Neural progenitor cell (in vitro differentiated cells): Measurements from ENCODE around the gene MED25. TPM values are rescaled to one million over a fixed set of nuclear protein-coding genes. Genes with fewer than 3 reads are reported as not detected.

ENCODE experiments used
- DNase-seq: peaks from one replicate; pipeline ENCODE4 v3.0.0-alpha.2; 2016; ENCODE audit warnings: low spot score
- H2AFZ ChIP-seq: fragments of 200-600 bp; sonication (generic); replicated peaks from 2 replicates; pipeline ENCODE4 v1.6.1; 2016; ENCODE audit warnings: antibody characterized with exemption
- H3F3A ChIP-seq: fragments of 200-600 bp; sonication (generic); 2 replicates; pipeline ENCODE4 v1.6.1; 2016; ENCODE audit warnings: antibody characterized with exemption, low read depth
- H3K27ac ChIP-seq: fragments of 200-600 bp; sonication (generic); 2 replicates; pipeline ENCODE4 v1.5.1; 2016; ENCODE audit warnings: mild to moderate bottlenecking
- H3K27me3 ChIP-seq: fragments of 200-600 bp; sonication (generic); 2 replicates; pipeline ENCODE4 v1.6.1; 2016; ENCODE audit warnings: mild to moderate bottlenecking, moderate library complexity
- H3K36me3 ChIP-seq: fragments of 200-600 bp; sonication (generic); 2 replicates; pipeline ENCODE4 v1.5.1; 2016
- H3K4me1 ChIP-seq: fragments of 200-600 bp; sonication (generic); 2 replicates; pipeline ENCODE4 v1.6.1; 2016; ENCODE audit warnings: mixed run types
- H3K4me2 ChIP-seq: fragments of 200-600 bp; sonication (generic); 2 replicates; pipeline ENCODE4 v1.6.1; 2016
- H3K4me3 ChIP-seq: fragments of 200-600 bp; sonication (generic); 2 replicates; pipeline ENCODE4 v1.5.1; 2016
- H3K79me2 ChIP-seq: fragments of 200-600 bp; sonication (generic); 2 replicates; pipeline ENCODE4 v1.6.1; 2016; ENCODE audit warnings: low read depth
- H3K9ac ChIP-seq: fragments of 200-600 bp; sonication (generic); 2 replicates; pipeline ENCODE4 v1.6.1; 2016
- H3K9me3 ChIP-seq: fragments of 200-600 bp; sonication (generic); 2 replicates; pipeline ENCODE4 v1.5.1; 2016; ENCODE audit warnings: low read depth
- H4K20me1 ChIP-seq: fragments of 200-600 bp; sonication (generic); 2 replicates; pipeline ENCODE4 v1.6.1; 2016; ENCODE audit warnings: low read depth
- H3K27ac Mint-ChIP-seq: 3 replicates; pipeline ENCODE4 v1.8.0; 2021; ENCODE audit warnings: mixed read lengths
- H3K27me3 Mint-ChIP-seq: 2 replicates; pipeline ENCODE4 v1.8.0; 2022; ENCODE audit warnings: low read depth, mild to moderate bottlenecking, inconsistent platforms, moderate library complexity, mixed read lengths; ENCODE audit not compliant: insufficient read depth
- H3K36me3 Mint-ChIP-seq: 3 replicates; pipeline ENCODE4 v1.8.0; 2021; ENCODE audit warnings: mixed read lengths
- H3K4me1 Mint-ChIP-seq: 3 replicates; pipeline ENCODE4 v1.8.0; 2021; ENCODE audit warnings: mixed read lengths
- H3K4me3 Mint-ChIP-seq: 3 replicates; pipeline ENCODE4 v1.8.0; 2021; ENCODE audit warnings: mild to moderate bottlenecking, moderate library complexity, mixed read lengths
- H3K9me3 Mint-ChIP-seq: 3 replicates; pipeline ENCODE4 v1.8.0; 2020; ENCODE audit warnings: mixed read lengths
- CTCF ChIP-seq: fragments of 200-600 bp; sonication (generic); IDR thresholded peaks from 2 replicates; pipeline ENCODE4 v1.5.1; 2017; ENCODE audit warnings: antibody characterized with exemption, mild to moderate bottlenecking
- EZH2 ChIP-seq: fragments of 200-600 bp; sonication (generic); IDR thresholded peaks from 2 replicates; pipeline ENCODE4 v1.6.1; 2017; ENCODE audit warnings: antibody characterized with exemption, mild to moderate bottlenecking, moderate library complexity
- EZH2phosphoT487 ChIP-seq: fragments of 200-600 bp; sonication (generic); IDR thresholded peaks from 2 replicates; pipeline ENCODE4 v1.6.1; 2017; ENCODE audit warnings: antibody characterized with exemption
- total RNA-seq: library from RNA; depleted of rRNA; stranded (reverse); fragments of >200 nt; gene quantifications from 2 replicates; pipeline ENCODE4 v1.2.3, GENCODE V29; 2015; ENCODE audit warnings: low replicate concordance

The MED25 gene
- total RNA-seq, 1 donor from 2014 or later: 44.9 TPM

- Histone ChIP-seq H3K9ac (no peak overlapping the region), H3K4me2 (no peak overlapping the region), H3K27ac (no peak overlapping the region), H3K4me1 (peaks cover 18% of the 10 kb centered on the region), H2AFZ (no peak overlapping the region), H3K36me3 (no peaks in the 10 kb centered on the region), H3K4me3 (no peak overlapping the region), H3F3A (peaks cover 43% of the 10 kb centered on the region), H3K79me2 (no peaks in the 10 kb centered on the region), H3K27me3 (no peaks in the 10 kb centered on the region), H4K20me1 (peaks cover 11% of the 10 kb centered on the region), H3K9me3 (no peaks in the 10 kb centered on the region)
- peak overlapping the region; percentile 6 for H3K27ac Mint-ChIP-seq
- peak overlapping the region; percentile 2 for H3K4me3 Mint-ChIP-seq
- H3K27me3 Mint-ChIP-seq: peaks cover 7% of the 10 kb centered on the region
- TF ChIP-seq EZH2 (no peak), EZH2phosphoT487 (no peak), CTCF (no peak)
- no peaks in the 10 kb centered on the region for H3K9me3 Mint-ChIP-seq
- DNase-seq: no peak
- H3K36me3 Mint-ChIP-seq: peaks cover 10% of the 10 kb centered on the region
- peaks cover 27% of the 10 kb centered on the region for H3K4me1 Mint-ChIP-seq
Observed at GRCh38 chr19:49805822-49806619, 12.1 kb upstream of the MED25 start.

GRCh38 chr19:49806620-49806959 is 11.5 kb upstream of the MED25 start:
- peaks cover 43% of the 10 kb centered on the region for H3F3A ChIP-seq
- H3K9me3 ChIP-seq: no peaks in the 10 kb centered on the region
- no peaks in the 10 kb centered on the region for H3K27me3 ChIP-seq
- Mint-ChIP-seq H3K27ac (no peak overlapping the region), H3K4me3 (no peak overlapping the region), H3K36me3 (peaks cover 10% of the 10 kb centered on the region), H3K9me3 (no peaks in the 10 kb centered on the region), H3K27me3 (peaks cover 8% of the 10 kb centered on the region), H3K4me1 (peaks cover 28% of the 10 kb centered on the region)
- no peak overlapping the region for H3K4me3 ChIP-seq
- H3K36me3 ChIP-seq: no peaks in the 10 kb centered on the region
- peaks cover 11% of the 10 kb centered on the region for H4K20me1 ChIP-seq
- H3K9ac ChIP-seq: no peak overlapping the region
- no peak for TF ChIP-seq EZH2phosphoT487
- no peak for TF ChIP-seq EZH2
- no peak for TF ChIP-seq CTCF
- H2AFZ ChIP-seq: no peak overlapping the region
- no peak overlapping the region for H3K4me2 ChIP-seq
- no peaks in the 10 kb centered on the region for H3K79me2 ChIP-seq
- DNase-seq: no peak
- no peak overlapping the region for H3K27ac ChIP-seq
- peaks cover 18% of the 10 kb centered on the region for H3K4me1 ChIP-seq

GRCh38 chr19:49807058-49807903 is 10.8 kb upstream of the MED25 start:
- Histone ChIP-seq H3K4me1 (peaks cover 15% of the 10 kb centered on the region), H3K27ac (no peak overlapping the region), H3K79me2 (peaks cover 7% of the 10 kb centered on the region), H3K4me2 (no peak overlapping the region), H3K9ac (no peak overlapping the region), H3F3A (peaks cover 45% of the 10 kb centered on the region), H3K36me3 (no peaks in the 10 kb centered on the region), H3K9me3 (no peaks in the 10 kb centered on the region), H3K27me3 (no peaks in the 10 kb centered on the region), H3K4me3 (no peak overlapping the region), H2AFZ (no peak overlapping the region), H4K20me1 (peaks cover 11% of the 10 kb centered on the region)
- TF ChIP-seq EZH2phosphoT487: no peak
- TF ChIP-seq EZH2: no peak
- no peak for TF ChIP-seq CTCF
- DNase-seq: no peak
- Mint-ChIP-seq H3K4me1 (peaks cover 30% of the 10 kb centered on the region), H3K27me3 (peaks cover 9% of the 10 kb centered on the region), H3K27ac (no peak overlapping the region), H3K9me3 (no peaks in the 10 kb centered on the region), H3K4me3 (peak overlapping the region; percentile 48), H3K36me3 (peaks cover 10% of the 10 kb centered on the region)
